ENCODE results near the gene PIEZO1. TPM values are rescaled to one million over a fixed set of nuclear protein-coding genes. Genes with fewer than 3 reads are reported as not detected.

PIEZO1 gene
- total and polyA plus RNA-seq, 9 of the 15 experiments (the other 6 are each of a cell fraction or from before 2014, with no cell fraction given) = 3.6 to 432 (median 131) TPM

- Histone ChIP-seq H2AFZ (ENCODE audit: low read depth, low read length) (no peak overlapping the region), H3K9ac (ENCODE audit: insufficient read depth in 1 of 2, low read depth in 2 of 2, low read length in 2 of 2) (peak overlapping the region in 1 of 2 experiments; percentile 50; a peak in 1 of 4 replicates), H3K4me2 (ENCODE audit: insufficient read depth, low read length) (no peak overlapping the region), H3K27ac (ENCODE audit: extremely low read depth, low read depth, low read length) (no peak overlapping the region), H3K4me3 (no peak overlapping the region), H3K9me3 (replicated peaks; ENCODE audit: control insufficient read depth, insufficient read depth, low read depth, low read length) (0 out of 2 replicates have a peak, but pooled peaks cover 2% of the 10 kb centered on the region), H3K79me2 (ENCODE audit: control insufficient read depth, insufficient read depth, low read length) (no peaks in the 10 kb centered on the region; the same call in 2 of the 3 replicates), H3K4me1 (replicated peaks in 1 of 2; ENCODE audit: control insufficient read depth in 2 of 2, insufficient read depth in 2 of 2, low read length in 2 of 2) (peaks cover 0 to 49% of the 10 kb centered on the region in 2 experiments; a peak in 1 of 5 replicates), H3K27me3 (ENCODE audit: control insufficient read depth in 2 of 2, insufficient read depth in 2 of 2, low read length in 2 of 2) (no peaks in the 10 kb centered on the region; a peak in 1 of 5 replicates), H3K9me1 (ENCODE audit: control insufficient read depth, insufficient read depth, low read length) (peaks cover 3% of the 10 kb centered on the region), H3K36me3 (ENCODE audit: control insufficient read depth, insufficient read depth, low read length) (peaks cover 100% of the 10 kb centered on the region), H4K20me1 (replicated peaks; ENCODE audit: control insufficient read depth, insufficient read depth, low read length) (no peaks in the 10 kb centered on the region)
- intact Hi-C loops (cut with micrococcal nuclease) = no loop called here
- WGBS (ENCODE audit: insufficient coverage, low coverage, missing lambda C conversion rate) = 96% methylated on average over 29 of the region's 29 CpGs
- ChIA-PET CTCF (ENCODE audit: low intra/inter-chr PET ratio) (no interaction called here), POLR2A (interaction anchor here (1.3 kb wide), 1 partner anchor 18 kb away, joined by 3 read pairs; no protein-coding TSS in a partner anchor)
- TF ChIP-seq POLR2A (conservative IDR thresholded peaks at IDR 0.05) = 0 out of 2 replicates have a peak, but pooled peaks have one; percentile 33
- TF ChIP-seq SRSF7 (optimal IDR thresholded peaks at IDR 0.05; ENCODE audit: low read depth, low read length) = no peak
- peak; percentile 65 for TF ChIP-seq POLR2G (IDR thresholded peaks at IDR 0.05; ENCODE audit: low read depth, low read length)
- no peak for TF ChIP-seq SRF (CRISPR knock-in tag; IDR thresholded peaks at IDR 0.05)
- peak; percentile 92 for TF ChIP-seq RBM22 (IDR thresholded peaks at IDR 0.05; ENCODE audit: low read depth, low read length, poor library complexity, severe bottlenecking)
- TF ChIP-seq NCOA4 (IDR thresholded peaks at IDR 0.05; ENCODE audit: partially characterized antibody) = no peak
- no peak for TF ChIP-seq ZNF280A (IDR thresholded peaks at IDR 0.05; ENCODE audit: low read depth, partially characterized antibody)
- no peak for TF ChIP-seq TFAM (CRISPR knock-in tag; conservative IDR thresholded peaks at IDR 0.05)
- 0 out of 2 replicates have a peak, but pooled peaks have one; percentile 15 for TF ChIP-seq RBFOX2 (IDR thresholded peaks at IDR 0.05; ENCODE audit: low read depth, low read length)
- ATAC-seq (no peak), DNase-seq (ENCODE audit: extremely low read depth in 1 of 4, low spot score in 3 of 4) (no peak), FAIRE-seq (no peak)
- in situ Hi-C loops (cut with MboI) = no loop called here
- BruUV-seq (replicated peaks) = no TSS peak
Measured at GRCh38 chr16:88719267-88719932, 65.6 kb downstream of the PIEZO1 start.
